NCI-H82 treated with DMSO at 0.1 percent for 48 hours (cell line): ENCODE data around the gene TUBA4B.

Source experiments
- DNase-seq: peaks from one replicate; lab custom pipeline; 2025; ENCODE audit not compliant: unreplicated experiment; lab: John Stamatoyannopoulos, UW

The TUBA4B gene

DNA sequence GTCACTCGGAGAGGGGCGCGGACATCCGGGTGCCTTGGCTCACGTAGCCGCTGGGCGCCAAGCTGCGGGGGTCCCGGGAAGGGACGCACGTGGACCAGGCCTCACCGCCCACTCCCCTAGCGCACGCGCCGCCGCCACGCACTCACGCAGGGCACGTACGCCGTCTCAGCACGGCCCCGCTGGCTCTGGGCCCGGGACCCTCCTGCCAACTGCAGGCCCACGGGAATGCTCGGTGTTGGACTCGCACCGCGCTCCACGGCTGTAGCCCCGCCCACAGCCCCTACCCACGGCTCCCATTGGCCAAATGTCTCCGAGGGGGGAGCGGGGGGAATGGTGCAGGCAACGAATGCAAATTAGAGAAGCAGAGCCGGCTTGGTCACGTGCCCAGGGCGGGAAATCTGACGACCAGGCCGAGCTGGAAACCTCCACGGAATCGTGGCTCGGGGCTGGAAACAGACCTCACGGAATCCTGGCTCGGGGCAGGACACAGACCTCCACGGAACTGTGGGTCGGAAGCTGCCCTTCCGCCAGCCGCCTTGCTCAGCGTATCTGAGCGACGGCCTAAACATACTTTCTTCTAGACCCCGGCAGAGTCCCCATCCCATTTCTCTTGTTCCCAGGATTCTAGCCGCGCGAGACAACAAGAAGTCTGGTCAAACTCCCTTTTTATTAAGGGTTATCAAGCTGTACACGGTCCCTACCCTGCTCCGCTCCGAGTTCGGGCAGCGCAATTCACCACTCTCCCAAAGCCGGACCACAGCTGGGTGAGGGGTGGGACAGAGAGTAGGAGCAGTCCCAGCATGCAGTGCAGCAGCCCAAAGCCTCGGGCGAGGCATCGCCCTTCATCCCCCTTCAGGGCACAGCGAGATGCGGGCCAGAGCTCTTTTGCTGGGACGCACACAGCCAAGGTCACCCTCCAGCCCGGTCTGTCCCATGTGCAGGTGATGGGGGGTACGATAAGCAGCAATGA is 34.0 kb upstream of the TUBA4B start, which contains the start of gene ABCB6:
Gene ABCB6 (minus strand): TSS at position 227 of the 970 bp plus-strand sequence. CDS start 285 bp downstream, outside the sequence.
- DNase-seq: peak; percentile 85

DNA sequence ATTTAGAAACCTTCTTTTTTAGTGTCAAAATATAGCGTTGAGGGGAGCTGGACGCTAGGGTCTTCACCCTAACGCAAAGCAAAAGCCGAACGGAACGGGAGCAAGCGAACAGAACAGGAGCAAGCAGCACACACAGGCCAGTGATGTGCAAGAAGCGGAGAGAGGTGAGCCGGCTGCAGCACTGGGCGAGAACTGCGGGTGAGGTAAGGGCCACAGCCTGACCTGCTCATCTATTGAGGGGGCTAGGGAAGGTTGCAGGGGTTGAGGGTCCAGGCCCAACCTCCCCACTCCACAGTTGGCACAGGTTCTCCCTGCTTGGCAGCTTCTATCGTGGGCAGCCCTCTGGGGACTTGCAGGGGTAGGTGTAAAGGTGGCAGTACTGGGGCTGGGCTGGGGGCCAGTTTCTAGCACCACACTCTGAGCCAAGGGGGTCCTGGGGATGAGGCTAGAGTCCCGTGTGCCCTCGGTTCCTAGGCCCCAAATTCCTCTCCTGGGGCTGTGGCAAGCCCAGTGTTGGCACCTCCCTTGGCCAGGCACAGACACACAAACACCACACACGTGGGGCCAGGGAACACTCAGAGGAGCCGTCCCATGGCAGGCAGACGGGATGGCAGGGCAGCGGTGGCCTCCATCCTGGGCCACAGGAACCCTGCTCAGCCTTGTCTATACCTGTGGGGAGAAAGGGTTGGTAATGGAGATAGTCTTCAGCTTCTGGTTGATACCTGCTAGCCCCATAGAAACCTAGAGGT is 33.1 kb upstream of the TUBA4B start:
- no peak for DNase-seq

DNA sequence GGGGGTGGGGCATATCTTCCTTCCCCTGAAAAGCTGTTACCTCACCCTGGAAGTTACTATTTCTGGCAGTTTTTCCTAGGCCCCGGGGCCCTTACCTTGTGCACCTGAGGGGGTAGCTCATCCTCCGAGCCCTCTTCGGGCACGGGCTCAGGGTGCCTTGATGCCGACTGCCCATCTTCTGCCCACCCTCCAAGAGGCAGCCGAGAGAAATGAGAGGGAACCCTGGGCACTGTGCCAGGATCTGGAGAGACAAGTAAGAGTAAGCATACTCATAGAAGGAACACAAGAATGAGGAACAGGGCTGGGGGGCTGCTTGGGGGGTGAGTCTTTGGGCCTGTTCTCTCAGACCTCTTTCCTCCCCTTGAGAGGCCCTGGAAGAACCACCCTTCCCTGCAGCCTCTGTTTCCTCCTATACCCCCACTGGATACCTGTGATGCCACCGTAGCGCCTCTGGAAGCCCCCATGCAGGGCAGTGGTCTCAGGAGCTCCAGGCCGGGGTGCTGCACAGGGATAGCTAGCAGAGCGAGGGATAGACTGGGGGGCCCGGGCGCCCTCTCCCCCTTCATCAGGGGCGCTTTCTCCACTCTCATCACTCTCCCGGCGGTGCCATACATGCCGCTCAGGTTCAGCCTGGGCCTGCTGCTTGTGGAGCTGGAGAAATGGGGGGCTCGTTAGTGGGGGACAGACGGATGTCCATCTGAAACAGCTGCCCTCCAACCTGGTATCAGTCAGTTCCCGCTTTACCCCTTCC is 32.2 kb upstream of the TUBA4B start:
- DNase-seq: no peak

DNA sequence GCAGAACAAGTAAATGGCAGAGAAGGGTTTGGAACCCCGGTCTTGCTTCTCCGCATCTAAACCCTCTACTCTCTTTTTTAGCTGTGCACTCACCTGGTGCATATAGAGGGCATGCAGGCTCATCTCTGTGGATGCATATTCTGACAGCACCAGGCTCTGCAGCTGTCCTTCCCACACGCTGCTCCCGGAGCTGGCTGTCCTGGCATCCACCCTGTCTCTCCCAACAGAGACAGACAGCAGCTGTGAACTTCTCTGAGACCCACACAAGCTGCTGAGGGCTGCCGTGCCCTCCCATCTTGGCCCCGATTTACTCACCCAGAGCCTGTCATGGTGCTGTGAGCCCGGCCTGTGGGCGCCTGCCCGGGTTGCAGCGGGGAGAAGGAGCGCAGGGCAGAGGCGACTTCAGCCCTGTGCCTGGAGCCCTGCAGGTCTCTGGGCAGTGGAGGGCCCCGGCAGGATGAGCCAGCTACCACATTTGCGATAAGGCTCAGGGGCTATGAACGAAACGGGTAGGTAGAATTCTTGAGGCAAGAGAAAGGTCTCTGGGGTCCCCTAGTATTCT is 31.0 kb upstream of the TUBA4B start:
- DNase-seq: no peak

DNA sequence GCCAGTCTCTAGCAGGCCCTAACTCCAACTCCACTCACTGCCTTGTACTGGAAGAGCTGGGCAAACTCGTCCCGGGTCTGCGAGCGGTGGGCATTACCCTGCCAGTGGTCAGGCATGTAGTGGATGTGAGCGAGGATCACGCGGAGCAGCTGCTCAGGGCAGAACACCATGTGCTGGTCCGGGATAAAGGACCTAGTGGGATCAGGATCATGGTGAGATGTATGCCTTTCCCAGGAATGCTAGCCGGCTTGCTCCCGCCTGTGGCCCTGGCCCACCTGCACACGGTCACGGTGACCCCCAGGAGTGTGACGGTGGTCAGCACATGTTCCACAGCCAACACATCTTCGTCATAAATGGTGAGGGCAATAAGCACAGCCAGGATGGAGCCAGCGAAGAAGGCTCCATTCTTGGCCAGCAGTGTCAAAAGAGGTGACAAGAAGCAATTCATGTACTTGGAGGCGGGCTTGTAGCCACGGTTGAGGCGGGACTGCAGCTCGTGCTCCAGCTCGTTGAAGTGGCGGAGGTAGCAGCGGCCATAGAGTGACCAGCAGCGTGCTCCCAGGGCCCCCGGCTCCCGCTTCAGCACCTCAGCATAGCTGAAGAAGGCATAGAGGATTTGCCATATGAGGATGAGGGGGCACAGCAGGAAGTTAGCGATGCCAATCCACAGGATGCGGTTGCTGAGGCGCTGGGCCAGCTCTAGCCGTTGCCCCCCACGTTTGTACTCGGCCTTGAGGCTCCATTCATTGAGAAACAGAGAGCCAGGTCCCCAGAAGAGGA is 29.0 kb upstream of the TUBA4B start:
- no peak for DNase-seq

DNA sequence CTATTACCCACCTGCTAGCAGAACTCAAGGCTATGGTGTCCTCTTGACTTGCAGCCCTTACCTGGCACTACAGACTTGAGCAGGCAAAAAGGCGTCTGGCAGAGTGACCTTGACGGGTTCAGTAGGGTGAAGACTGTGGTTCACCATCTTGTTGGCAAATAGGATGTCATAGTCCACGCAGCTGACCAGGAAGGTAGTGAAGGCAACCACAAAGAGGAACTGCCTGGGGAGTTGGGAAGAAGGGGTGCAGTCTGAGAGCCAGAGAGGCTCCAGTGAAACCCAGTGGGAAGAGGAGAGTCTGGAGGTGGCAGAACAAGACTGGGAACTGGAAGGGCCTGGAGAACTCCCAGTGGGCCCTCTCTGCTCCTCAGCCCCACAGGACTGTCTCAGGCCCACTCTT is 27.7 kb upstream of the TUBA4B start:
- DNase-seq: no peak

DNA sequence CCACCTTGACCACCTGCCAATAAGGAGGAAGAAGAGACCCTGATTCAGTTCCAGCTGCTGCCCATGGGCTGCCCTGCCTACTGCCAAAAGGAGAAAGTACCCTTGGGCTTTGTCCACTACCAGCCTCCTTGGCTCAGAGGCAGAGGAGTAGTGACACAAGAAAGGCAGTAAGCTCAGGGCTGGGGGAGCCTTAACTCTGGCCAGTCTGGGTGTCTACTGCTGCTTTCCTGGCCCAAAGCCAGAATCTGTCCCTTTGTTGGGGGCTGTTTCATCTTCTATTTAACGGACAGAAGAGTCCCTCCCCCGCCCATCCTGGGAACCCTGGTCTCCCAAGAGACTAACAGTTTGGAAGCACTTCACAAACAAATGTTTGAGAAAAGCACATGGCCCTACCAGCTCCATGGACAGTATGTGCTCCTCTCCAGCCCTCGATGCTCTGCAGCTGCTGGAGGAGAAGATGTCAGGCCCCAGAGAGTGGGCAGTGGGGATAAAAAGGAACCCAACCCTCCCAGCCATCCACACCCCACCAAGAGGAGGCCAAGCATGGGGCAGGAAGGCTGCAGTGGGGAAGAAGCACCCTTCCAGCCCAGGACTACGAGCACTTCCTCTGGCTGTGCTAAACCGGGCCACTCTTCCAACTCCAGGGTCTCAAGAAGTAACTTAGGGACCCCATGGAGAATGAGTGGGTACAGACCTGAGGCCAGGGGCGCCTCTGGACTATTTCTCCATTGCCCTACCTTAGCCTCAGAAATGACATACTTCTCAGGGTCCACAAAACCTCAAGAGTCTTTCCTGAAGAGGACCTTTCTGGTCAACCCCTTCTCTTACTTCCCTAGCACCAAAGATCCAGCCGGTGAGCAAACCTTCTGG is 24.8 kb upstream of the TUBA4B start:
- no peak for DNase-seq

DNA sequence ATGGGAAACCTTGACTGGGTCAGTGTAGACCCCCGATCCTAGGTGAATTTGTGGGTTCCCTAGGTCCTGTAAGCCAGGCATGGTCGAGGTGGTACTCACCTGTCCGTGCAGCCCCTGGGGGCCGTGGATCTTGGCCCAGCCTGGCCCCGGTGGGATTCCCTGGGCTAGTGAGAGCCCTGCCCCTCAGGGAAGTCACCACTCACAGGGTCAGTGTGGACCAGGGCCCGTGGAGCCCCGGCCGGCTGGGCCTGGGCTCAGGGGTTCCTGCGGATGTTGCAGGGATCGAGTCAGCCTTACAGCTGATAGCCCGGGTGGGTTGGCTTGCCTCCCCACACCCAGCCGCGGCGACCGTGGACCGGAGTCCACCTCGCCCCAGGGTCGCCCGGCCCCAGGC is 24.1 kb upstream of the TUBA4B start:
- DNase-seq: no peak

DNA sequence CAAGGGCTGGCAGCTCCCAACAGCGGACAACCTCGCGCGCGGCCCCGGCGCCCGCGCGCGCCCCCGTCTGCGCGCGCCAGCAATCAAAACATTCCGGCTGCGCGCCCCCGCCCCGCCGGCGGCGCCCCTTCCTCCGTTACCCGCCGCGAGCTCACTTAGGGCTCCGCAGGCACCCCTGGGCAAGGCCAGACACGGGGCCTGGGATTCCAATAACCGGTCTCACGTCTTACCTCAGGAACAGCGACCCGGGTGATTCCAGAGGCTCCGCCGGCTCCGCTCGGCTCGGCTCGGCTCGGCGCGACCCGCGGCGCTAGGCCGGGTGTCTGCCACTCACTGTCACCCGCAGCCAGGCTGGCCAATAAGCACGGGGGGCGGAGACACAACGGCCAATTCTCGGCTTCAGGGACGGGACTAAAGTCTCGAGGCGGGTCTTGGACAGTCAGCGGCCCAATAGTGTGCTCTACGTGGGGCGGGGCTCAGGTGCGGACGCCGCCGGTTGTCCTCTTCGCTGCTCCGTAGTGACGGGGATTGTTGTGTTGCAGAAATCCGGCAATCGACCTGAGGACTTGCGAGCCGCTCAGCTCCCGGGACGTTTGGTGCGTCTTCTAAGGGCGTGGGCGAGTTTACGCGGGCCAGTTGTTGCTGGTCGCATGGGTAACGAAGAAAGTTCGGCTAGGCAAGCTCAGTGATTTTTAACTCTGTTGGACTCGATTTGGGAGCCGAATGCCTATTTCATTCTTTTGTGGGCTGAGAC is 23.6 kb upstream of the TUBA4B start, which contains the start of the genes ANKZF1 and ATG9A:
Gene ANKZF1 (plus strand): TSS at position 502 of the 754 bp plus-strand sequence. CDS start 452 bp downstream, outside the sequence.
Gene ATG9A (minus strand): TSS at position 332 of the 754 bp plus-strand sequence. CDS start 1,612 bp downstream, outside the sequence.
- DNase-seq: peak; percentile 98

DNA sequence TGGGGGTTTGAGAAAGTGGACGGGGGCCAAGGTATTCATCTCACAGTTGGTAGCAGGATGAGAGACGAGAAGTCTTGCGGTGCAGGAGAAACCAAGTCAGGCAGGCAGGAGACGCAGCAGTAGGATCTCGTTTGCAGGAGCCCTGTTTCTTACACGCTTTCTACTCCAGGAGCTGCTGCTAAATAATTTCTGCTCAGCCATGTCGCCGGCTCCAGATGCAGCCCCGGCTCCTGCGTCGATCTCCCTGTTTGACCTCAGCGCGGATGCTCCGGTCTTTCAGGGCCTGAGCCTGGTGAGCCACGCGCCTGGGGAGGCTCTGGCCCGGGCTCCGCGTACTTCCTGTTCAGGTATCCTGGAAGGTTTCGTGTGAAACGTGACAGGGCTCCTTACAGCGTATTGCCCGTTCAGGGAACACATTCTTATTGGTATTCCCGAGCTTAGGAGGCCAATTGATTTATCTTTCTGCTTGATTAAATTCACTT is 22.9 kb upstream of the TUBA4B start:
- no peak for DNase-seq

DNA sequence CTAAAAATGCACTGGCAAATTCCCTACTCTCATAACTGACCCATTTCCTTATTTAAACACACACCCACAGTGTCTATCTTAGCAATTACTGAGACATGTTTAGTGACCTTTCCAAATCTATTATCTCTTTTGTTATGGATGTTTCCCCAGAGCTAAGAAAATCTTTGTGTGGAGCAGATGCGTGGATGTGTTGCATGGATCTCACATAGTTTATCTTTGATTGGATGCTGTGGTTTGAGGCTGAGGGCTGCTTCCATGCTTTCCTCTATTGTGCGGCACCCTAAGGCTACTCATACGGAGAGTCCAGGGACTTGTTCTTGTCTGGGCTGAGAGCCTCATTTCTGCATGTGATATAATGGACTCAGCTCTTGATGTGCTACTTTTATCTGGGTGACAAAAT is 18.7 kb upstream of the TUBA4B start:
- no peak for DNase-seq

DNA sequence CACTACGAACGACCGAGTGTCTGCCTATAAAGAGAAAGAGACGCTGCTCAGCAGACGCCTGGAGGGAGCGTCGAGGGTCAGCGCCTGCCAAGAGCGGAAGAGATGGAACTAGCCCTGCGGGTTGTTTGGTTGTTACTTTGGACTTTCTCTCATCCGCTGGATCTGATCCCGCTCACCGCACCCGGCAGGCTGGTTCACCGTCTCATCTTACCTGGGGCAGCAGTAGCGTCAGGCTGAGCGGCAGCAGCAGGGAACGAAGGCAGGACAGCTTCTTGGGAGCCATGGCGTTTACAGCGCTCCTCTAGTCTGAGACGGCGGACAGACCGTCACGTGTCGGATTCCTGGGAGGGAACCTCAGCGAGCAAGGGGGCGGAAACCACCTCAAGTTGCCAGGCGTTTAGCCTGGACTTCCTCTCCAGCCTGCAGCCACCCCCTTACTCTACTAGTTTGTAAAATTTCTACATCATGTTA is 9.7 kb upstream of the TUBA4B start:
- DNase-seq: no peak

DNA sequence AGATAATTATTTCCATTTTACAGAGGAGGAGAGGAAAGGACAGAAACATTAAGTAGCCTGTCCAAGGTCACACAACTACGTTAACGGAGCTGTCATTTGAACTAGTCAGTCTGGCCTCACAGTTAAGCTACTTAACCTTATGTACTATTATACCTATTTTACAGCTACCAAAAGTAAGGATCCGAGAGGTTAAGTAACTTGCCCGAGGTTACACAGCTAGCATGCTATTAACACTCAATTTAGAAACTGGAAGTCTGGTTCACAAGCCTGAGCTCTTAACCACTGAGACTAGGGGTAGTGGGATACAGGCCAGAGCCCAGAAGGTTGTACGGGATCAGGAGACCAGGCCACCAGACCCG is 8.3 kb upstream of the TUBA4B start:
- DNase-seq: no peak

DNA sequence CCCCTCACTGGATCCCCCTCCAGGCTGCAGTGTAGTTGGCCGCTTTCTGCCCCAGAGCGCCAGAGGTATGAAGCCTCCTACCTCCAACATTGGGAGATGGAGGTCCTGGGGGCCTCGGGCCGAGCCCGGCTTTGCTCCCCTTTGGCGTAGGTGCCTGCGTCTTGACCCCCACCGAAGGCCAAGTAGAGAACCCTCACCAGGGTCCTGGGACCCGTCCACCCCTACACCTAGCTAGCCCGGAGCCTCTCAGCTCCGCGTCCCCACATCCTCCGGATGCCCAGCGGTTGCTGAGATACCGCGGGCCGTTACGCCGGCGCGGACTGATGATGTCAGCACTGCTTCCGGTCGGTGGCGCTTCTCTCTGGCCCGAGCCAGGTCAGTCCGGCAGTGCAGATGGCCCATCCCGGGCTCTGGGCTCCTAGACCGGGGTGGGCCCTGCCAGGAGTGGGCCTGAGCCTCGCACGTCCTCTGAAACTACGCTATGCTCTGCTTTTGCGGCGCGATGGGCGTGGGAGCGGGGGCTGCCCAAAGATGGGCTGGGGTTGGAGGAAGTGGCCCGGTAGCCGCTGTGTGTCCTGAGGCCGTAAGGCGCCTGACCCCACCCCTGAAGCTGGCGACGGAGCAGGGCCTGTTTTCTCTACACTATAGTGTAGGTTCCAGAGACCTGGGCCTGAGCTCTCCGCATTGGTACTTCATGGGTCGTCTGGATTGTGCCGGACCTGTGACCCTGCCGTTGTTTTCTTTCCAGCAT is 7.7 kb upstream of the TUBA4B start, which contains the start of the genes GLB1L and STK16:
Gene GLB1L (minus strand): TSS at position 297 of the 751 bp plus-strand sequence. CDS start 1,871 bp downstream, outside the sequence.
Gene STK16 (plus strand): TSS at position 332 of the 751 bp plus-strand sequence. CDS start 521 bp downstream, outside the sequence.
- peak; percentile 27 for DNase-seq

DNA sequence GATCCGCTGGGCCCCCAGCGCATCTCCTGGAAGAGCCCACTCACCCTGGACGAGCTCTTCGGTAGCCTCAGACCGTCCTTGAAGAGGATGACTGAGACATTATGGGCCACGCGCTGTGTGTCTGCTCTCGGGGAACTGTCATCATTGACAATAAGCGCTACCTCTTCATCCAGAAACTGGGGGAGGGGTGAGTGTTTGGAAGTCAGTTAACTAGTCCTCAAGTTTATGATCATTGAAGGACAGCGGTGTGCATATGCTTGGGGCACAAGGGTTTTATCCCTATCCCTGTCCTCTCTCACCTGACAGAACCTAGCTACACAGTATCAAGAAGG is 7.2 kb upstream of the TUBA4B start:
- no peak for DNase-seq

DNA sequence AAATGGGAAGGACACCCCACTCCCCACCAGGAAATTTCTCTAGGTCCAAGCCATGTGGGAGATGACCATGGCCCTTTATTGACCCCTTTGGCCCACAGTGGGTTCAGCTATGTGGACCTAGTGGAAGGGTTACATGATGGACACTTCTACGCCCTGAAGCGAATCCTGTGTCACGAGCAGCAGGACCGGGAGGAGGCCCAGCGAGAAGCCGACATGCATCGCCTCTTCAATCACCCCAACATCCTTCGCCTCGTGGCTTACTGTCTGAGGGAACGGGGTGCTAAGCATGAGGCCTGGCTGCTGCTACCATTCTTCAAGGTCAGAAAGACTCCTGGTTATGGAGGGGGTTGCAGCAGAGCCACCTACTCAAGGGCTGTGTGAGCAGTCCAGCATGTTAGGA is 6.5 kb upstream of the TUBA4B start:
- DNase-seq: no peak
